ENCODE data around the gene HDAC1.
"Not testable (repeated sequence)": the region's sequence is repeated elsewhere in the genome, so short reads cannot be mapped to it uniquely, and the experiment has no call there.

Gene HDAC1

DNA sequence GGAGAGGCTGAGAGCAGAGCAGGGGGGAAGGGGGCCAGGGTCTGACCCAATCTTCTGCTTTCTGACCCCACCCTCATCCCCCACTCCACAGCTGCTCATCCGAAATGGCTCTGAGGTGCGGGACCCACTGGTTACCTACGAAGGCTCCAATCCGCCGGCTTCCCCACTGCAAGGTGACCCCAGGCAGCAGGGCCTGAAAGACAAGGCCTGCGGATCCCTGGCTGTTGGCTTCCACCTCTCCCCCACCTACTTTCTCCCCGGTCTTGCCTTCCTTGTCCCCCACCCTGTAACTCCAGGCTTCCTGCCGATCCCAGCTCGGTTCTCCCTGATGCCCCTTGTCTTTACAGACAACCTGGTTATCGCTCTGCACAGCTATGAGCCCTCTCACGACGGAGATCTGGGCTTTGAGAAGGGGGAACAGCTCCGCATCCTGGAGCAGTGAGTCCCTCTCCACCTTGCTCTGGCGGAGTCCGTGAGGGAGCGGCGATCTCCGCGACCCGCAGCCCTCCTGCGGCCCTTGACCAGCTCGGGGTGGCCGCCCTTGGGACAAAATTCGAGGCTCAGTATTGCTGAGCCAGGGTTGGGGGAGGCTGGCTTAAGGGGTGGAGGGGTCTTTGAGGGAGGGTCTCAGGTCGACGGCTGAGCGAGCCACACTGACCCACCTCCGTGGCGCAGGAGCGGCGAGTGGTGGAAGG lies 17.1 kb upstream of the HDAC1 start:
- no peak for DNase-seq

DNA sequence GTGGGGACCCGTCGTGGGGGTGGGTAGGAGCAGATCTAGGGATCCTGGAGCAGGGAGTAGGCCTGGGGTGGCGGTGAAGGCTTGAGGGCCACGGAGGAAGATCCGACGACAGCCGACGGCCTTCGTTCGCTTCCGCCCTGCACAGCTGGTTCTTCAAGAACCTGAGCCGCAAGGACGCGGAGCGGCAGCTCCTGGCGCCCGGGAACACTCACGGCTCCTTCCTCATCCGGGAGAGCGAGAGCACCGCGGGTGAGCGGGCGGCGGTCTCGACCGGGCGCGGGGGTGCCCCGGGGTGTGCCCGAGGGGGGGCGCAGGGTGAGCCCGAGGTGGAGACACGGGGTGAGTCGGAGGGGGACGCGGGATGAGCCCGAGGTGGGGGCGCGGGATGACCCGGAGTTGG lies 16.5 kb upstream of the HDAC1 start:
- no peak for DNase-seq

DNA sequence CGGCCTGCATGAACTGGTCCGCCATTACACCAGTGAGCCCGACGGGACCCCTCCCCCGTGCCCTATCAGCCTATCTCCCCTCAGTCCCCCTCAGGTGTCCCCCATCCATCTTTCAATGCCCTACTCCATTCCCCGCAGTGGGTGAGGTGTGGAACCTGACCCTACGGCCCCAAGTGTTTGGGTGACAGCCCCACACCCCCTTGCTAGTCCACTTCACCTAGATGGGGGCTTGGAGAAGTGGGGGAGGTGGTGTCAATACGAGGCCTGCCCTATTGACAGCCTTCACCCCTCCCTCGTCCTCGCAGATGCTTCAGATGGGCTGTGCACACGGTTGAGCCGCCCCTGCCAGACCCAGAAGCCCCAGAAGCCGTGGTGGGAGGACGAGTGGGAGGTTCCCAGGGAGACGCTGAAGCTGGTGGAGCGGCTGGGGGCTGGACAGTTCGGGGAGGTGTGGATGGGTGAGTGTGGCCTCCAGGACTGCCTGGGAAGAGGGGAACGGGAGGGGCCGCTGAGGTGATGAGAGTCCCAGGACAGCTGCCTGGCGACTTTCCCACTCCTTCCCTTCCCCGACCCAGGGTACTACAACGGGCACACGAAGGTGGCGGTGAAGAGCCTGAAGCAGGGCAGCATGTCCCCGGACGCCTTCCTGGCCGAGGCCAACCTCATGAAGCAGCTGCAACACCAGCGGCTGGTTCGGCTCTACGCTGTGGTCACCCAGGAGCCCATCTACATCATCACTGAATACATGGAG lies 15.7 kb upstream of the HDAC1 start:
- no peak for DNase-seq

DNA sequence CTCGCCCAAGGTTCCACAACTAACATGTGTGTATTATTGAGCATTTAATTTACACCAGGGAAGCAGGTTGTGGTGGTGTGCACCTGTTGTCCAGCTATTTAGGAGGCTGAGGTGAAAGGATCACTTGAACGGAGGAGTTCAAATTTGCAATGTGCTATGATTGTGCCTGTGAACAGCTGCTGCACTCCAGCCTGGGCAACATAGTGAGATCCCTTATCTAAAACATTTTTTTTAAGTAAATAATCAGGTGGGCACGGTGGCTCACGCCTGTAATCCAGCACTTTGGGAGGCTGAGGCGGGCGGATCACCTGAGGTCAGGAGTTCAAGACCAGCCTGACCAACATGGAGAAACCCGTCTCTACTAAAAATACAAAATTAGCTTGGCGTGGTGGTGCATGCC lies 7.1 kb upstream of the HDAC1 start:
- not testable (repeated sequence) for DNase-seq

DNA sequence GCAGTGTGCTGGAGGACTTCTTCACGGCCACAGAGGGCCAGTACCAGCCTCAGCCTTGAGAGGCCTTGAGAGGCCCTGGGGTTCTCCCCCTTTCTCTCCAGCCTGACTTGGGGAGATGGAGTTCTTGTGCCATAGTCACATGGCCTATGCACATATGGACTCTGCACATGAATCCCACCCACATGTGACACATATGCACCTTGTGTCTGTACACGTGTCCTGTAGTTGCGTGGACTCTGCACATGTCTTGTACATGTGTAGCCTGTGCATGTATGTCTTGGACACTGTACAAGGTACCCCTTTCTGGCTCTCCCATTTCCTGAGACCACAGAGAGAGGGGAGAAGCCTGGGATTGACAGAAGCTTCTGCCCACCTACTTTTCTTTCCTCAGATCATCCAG lies 6.2 kb upstream of the HDAC1 start:
- DNase-seq, result no peak

DNA sequence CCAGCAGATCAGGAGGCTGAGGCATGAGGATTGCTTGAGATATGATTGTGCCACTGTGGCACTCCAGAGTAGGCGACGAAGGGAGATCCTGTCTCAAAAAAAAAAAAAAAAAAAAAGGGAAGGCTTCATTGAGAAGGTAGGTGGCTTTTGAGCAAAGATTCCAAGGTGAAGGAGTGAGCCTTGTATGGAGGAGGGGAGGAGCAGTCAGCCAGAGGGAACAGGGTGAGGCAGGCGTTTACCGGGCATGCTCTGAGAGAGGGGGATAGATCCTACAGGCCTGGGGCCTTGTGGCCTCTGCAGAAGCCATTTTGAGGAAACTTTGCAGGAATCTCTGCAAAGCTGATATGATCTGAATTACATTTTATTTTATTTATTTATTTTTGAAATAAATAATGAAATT lies 5.1 kb upstream of the HDAC1 start:
- no peak for DNase-seq

DNA sequence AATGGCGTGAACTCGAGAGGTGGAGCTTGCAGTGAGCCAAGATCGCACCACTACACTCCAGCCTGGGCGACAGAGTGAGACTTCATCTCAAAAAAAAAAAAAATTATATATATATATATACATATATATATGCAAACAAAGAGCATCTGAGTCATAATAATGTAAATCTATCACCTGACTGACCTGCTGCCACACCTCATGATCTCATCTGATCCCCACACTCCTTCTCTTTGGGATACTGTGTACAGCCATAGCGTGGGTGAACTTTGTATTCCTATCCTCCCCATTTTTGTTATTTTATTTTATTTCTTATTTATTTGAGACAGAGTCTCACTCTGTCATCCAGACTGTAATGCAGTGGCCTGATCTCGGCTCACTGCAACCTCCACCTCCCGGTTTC lies 2.6 kb upstream of the HDAC1 start:
- no peak for DNase-seq

DNA sequence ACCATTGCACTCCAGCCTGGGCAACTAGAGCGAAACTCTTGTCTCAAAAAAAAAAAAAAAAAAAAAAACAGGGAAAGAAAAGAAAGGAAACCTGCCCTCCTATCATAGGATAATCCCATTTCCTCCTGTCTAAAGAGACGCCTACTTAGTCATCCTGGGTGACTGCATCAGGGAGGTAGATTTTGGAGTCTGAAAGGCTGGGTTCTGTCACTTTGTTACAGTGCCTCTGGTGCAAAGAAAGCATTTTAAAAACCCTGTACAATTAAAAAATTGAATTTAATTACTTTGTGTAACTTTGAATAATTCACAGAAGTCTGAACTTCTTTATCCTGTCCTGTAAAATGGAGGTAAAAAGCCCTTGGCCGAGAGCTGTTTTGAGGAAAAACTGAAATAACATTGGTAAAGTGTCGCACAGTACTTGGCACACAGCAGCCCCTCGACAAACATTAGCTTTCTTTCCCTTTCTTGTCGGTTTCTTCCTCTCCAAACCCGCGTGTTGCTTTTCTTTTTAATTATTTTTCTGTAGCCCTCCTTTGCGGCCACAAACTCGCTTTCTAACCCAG lies 657 bp upstream of the HDAC1 start:
- DNase-seq, result no peak

DNA sequence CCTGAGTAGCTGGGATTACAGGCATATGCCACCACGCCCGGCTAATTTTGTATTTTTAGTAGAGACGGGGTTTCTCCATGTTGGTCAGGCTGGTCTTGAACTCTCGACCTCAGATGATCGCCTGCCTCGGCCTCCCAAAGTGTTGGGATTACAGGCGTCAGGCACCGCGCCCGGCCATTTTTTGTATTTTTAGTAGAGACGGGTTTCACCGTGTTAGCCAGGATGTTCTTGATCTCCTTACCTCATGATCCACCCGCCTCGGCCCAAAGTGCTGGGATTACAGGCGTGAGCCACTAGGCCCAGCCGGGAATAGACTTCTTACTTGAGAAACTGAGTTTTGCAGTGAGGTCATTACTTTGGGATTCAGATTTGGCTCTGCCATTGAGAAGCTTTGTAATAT lies 6.3 kb downstream of the HDAC1 start:
- DNase-seq, result not testable (repeated sequence)

DNA sequence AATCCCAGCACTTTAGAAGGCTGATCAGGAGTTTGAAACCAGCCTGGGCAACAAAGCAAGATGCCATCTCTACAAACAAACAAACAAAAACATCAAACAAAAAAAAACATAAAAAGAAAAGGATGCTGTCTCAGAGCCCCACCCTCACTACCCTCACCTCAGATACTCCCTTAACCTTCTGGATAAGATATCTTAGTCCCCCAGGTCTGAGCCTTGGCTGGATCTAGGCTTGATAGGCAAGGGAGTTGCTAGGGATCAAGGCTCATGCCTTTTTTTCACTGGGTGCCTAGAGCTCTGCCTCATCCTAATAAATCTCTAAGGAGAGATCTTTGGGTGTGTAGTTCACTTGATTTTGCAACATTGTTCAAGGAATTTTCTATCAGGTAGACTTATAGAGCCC lies 7.4 kb downstream of the HDAC1 start:
- no peak for DNase-seq

DNA sequence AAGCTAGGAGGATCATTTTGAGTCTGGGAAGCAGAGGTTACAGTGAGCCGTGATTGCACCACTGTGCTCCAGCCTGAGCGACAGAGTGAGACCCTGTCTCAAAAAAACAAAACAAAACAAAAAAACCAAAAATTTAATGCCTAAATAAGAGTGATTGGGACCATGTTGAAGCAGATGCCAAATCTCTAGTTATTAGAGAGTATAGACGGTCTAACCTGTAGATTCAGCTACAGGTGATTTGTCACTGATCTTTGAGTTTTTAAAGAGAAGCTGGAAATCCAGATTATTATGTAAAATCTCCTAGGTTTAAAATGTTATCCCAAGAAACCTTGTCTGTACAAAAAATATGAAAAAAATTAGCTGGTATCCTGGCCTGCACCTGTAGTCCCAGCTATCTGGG lies 11.5 kb downstream of the HDAC1 start:
- no peak for DNase-seq

DNA sequence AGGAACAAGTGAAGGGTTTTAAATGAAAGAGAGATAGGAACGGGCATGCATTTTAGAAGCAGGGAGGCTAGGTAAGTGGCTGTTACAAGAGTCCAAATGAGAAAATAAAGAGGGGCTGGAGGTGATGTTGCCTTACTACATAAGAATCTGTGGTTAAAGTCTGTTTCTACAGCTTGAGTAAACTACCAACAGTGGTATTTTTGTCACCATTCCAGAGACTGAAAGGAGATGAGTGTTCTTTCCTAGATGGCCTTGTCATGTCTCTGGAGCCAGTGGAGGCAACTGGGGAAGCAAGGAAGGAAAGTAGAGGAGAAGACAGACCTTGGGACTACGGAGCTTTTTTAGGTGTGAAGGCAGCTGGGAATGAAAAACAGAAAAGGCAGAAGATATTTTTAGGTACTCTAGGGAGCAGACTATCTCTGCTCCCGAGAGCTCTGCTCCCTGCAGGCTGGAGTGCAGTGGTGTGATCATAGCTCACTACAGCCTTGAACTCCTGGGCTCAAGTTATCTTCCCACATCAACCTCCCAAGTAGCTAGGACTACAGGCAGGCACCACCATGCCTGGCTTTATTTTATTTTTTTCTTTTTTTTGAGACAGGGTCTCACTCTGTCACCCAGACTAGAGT lies 12.2 kb downstream of the HDAC1 start:
- no peak for DNase-seq

DNA sequence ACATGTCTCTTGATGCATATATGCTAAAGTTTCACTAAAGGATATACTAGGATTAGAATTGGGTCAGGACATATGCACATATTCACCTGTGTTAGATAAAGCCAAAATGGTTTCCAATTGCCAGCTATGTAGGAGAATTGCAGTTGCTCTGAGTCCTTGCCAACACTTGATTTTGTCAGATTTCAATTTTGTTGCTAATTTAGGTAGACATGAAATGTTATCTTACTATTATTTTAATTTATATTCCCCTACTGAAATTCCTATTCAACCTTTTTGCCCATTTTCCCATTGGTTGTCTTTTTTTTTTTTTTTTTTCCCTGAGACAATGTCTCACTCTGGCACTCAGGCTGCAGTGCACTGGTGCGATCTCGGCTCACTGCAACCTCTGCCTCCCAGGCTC lies 13.4 kb downstream of the HDAC1 start:
- DNase-seq, result no peak

DNA sequence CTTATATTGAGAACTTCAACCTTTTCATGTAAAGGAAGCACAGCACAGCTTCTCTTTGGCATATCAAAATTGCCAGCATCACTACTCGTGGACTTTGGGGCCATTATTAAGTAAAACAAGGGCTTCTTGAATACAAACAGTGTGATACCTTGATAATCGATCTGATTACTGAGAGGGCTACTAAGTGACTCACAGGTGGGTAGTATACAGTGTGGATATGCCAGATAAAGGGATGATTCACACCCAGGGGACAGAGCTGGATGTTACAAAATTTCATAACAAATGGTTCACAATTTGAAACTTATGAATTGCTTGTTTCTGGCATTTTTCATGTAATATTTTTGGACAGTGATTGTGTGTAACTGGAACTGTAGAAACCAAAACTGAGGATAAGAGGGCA lies 15.4 kb downstream of the HDAC1 start:
- DNase-seq, result no peak

DNA sequence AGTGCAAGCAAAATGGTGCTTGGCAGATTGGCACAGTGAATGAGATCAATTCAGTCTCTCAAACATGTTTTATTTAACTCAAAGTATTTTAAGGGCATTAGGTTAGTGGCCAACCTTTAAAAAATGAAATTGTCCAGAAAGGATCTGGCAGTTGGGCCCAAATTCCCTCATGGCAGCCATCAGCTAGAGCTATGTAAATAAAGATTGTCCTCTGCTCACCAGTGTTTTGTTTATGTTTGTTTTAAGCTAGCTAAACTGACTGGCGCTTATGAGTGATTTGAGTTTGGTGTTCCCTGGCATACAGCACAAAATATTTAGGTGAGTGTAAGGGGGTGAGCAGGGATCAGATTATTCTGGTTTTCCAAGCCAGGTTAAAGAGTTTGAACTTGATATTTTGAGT lies 18.1 kb downstream of the HDAC1 start:
- DNase-seq, result no peak

DNA sequence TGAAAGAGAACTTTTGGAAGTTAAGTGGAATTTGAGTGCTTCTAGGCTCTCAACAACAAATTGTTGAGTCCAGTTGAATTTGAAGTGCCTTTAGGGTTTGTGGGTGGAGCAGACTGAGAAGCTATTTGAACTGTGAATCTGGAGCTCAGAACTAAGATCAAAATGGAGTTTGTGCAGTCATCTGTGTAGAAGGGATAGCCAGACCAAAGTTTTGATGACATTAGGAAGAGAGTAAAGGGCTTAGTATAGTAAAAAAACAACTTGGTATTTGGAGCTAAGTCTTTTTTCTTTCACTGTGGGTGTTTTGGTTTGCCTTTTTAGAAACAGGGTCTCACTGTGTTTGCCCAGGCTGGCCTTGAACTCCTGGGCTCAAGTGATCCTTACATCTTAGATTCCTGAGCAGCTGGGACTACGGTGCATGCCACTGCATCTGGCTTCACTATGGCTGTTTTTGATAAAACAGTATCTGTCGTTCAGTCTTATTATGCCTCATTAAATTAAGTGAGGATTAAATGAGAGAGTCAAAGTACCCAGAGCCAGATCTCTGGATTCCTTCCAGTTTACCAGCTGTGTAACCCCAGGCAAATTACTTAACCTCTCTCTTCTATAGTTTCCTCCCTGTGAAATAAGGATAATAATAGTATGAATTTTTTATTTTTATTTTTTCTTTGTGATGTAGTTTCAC lies 20.0 kb downstream of the HDAC1 start:
- DNase-seq, result no peak

DNA sequence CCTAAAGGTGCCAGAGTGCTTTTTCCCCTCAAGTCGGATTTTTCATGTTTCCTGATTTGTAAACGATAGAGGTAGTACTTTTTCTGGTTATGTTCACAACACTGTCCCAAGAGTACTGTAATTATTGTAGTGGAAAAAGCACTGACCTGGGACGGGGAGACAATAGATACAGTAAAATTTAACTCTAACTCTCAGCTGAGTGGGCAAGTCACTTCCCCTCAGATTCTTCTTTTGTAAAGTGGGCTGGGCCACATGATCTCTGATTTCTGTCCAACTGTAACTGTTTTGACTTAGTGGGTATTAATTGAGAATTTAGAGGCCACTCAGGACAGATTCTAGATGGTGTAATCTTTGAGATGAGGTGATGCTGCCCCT lies 25.0 kb downstream of the HDAC1 start:
- DNase-seq, result no peak

DNA sequence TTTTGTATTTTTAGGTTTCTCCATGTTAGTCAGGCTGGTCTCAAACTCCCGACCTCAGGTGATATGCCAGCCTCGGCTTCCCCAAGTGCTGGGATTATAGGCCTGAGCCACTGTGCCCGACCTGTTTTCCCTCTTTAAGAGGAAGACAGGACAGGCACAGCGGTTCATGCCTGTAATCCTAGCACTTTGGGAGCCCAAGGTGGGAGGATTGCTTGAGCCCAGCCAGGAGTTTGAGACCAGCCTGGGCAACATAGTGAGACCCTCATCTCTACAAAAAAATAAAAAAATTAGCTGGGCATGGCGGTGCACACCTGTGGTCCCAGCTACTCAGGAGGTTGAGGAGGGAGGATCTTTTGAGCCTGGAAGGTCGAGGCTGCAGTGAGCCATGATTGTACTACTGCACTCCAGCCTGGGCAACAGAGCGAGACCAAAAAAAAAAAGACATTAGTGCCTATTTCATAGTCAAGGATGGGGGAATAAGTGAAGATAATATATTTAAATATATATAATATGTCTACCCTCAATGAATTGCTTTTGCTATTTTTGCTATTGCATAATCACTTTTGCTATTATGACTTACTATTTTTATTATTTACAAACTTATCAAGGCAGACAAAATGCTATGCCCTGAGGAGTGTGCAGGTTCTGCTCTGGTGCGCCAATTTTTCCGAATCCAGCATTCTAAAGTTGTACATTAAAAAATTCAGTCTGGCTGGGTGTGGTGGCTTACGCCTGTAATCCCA lies 26.4 kb downstream of the HDAC1 start:
- no peak for DNase-seq

DNA sequence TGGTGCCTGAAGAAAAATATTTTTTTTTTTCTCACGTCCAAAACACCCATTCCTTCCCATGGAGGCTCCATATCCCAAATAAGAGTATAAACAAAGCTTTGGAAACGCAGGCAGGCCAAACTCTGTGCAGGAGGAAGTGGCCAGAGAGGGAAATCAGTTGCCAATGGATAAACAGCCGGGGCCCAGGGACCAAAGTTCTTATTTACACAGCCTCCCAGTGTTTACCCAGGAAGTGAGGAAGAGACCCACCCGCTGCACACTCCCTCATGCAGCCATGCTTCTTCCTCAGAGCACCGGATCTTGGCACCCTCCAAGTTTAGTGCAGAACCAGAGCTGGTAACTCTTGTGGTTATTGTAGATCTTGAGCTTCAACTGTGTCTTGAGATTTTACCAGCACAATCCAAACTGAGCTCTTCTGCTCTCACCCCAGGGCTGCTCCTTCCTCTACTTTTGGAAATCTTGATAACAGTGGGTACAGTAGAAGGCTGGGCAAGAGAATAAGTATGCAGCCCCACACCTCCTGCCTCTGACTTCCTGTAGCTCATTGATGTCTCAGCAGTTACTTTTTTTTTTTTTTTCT lies 29.9 kb downstream of the HDAC1 start:
- no peak for DNase-seq

DNA sequence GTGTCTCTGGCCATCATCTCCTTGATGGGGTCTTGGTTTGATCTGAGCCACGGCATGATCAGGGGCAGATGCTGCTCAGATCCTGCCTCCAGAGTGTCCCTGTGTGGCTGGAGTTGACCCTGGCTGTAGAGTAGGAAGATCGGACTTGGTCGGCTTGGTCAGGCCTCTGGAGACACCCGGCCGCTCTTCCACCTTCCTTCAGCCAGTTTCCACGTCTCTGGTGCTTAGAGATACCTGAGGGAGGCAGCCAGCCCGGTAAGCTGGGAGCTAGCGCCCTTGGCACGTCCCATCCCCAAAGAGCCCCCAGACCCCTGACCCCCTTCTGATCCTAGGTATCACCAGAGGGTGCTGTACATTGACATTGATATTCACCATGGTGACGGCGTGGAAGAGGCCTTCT lies 35.3 kb downstream of the HDAC1 start:
- no peak for DNase-seq

DNA sequence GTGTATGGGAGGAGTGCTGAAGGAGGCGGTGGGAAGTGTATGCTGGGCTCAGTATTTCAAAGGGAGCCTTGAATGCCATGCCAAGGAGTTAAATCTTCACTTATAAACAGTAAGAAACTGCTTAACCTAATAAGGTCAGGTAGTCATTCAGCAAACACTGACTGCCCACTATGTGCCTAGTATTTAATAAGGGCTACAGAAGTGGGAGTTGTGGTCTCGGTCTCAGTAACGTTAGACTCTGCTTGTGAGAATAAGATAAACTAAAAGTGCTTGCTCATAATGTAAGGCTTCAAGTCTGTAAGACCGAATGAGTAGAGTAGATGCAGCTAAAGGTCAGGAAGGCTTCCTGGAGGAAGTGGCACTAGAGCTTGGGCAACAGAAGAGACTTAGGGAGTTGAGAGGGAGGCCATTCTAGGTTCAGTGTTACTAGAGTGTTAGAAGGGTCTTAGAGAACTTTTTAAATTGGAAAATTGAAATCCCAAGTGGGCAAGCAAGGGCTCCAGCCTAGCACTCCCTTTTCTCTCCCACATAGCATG lies 38.1 kb downstream of the HDAC1 start:
- no peak for DNase-seq

DNA sequence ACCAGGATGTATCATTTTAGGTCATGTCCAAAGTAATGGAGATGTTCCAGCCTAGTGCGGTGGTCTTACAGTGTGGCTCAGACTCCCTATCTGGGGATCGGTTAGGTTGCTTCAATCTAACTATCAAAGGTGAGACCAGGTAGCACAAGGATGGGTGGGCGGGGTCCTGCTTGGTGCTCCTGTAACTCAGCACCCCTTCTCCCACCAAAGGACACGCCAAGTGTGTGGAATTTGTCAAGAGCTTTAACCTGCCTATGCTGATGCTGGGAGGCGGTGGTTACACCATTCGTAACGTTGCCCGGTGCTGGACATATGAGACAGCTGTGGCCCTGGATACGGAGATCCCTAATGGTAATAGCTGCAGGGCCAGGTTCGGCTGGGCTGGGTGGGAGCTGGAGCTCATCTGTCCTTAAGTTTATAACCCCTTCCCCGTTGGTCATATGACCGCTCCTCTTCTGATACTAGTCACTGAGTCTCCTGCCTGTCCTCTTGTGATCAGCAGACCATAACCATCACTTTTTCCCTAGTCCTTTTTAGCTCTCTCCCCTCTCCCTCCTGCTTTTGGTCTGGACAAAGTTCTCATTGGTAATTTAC lies 38.8 kb downstream of the HDAC1 start:
- DNase-seq, result no peak
